Upper lobe of left lung (tissue), 6 donors: ENCODE results near the gene FCER1G. TPM values are rescaled to one million over a fixed set of nuclear protein-coding genes. Genes with fewer than 3 reads are reported as not detected.

Experiments
- ATAC-seq, 2 donors: fragments of 200-7000 bp; cut with Tn5 transposase; one replicate each; pipeline ENCODE4 v1.9.1; 2022; ENCODE audit warnings: mild to moderate bottlenecking in 2 of 2, moderate library complexity in 2 of 2; ENCODE audit not compliant: low FRiP score in 2 of 2
- DNase-seq, 2 donors: peaks; one replicate each; pipeline ENCODE4 v3.0.0-alpha.2; 2019 to 2020
- H3K27ac ChIP-seq, 4 donors: fragments of 200-600 bp; sonication (generic); one replicate each; pipeline ENCODE4 v1.5.1; 2016 to 2019
- H3K27me3 ChIP-seq, 4 donors: fragments of 200-600 bp; sonication (generic); one replicate each; pipeline ENCODE4 v1.5.1; 2017 to 2019
- H3K36me3 ChIP-seq, 4 donors: fragments of 200-600 bp; sonication (generic); one replicate each; pipeline ENCODE4 v1.5.1; 2016 to 2019
- H3K4me1 ChIP-seq, 4 donors: fragments of 200-600 bp; sonication (generic); one replicate each; pipeline ENCODE4 v1.5.1; 2018 to 2019
- H3K4me3 ChIP-seq, 4 donors: fragments of 200-600 bp; sonication (generic); one replicate each; pipeline ENCODE4 v1.5.1; 2017 to 2019; ENCODE audit warnings: mild to moderate bottlenecking in 2 of 4, moderate library complexity in 1 of 4
- H3K9me3 ChIP-seq, 4 donors: fragments of 200-600 bp; sonication (generic); one replicate each; pipeline ENCODE4 v1.5.1; 2018 to 2019
- CTCF ChIP-seq, 6 experiments: fragments of 450-650 bp in 4 of 6; fragments of 200-600 bp in 2 of 6; sonication (generic) in 2 of 6; IDR thresholded peaks; one replicate each; pipeline ENCODE4 v1.5.1; 2016 to 2019; ENCODE audit warnings: antibody characterized with exemption in 6 of 6
- EP300 ChIP-seq, 4 donors: sonication (generic); formaldehyde crosslinking; IDR thresholded peaks; one replicate each; pipeline ENCODE4 v1.5.1; 2017; ENCODE audit warnings: antibody characterized with exemption in 4 of 4, control low read depth in 2 of 4
- POLR2A ChIP-seq, 4 donors: fragments of 450-650 bp; IDR thresholded peaks; one replicate each; pipeline ENCODE4 v1.5.1; 2016 to 2017; ENCODE audit warnings: antibody characterized with exemption in 4 of 4, mild to moderate bottlenecking in 2 of 4
- POLR2AphosphoS5 ChIP-seq, 2 donors: sonication (generic); formaldehyde crosslinking; IDR thresholded peaks; one replicate each; pipeline ENCODE4 v1.5.1; 2017; ENCODE audit warnings: antibody characterized with exemption in 2 of 2
- WGBS, 2 donors: methylation state at CpG; one replicate each; pipeline ENCODE4 v1.1.5; 2017 to 2018; 5-methylcytosine and 5-hydroxymethylcytosine counted together
- total RNA-seq, 6 donors: library from RNA; depleted of rRNA in 4 of 6; stranded (reverse); fragments of >200 nt in 4 of 6; gene quantifications; one replicate each; pipeline versions ENCODE4 v1.1.0 to v1.2.1, GENCODE V29; 2016 to 2021
- donor health status: DM: no; HTN: no; CAD: no; lungs with moderate emphysema.
- donor health status: DM: no; HTN: yes; CAD: no; lungs with severe emphysema.

The FCER1G gene
- total RNA-seq, 6 donors from 2014 or later: 75.4 to 233 (median 176) TPM

GRCh38 chr1:161175771-161176453, 39.2 kb upstream of the FCER1G start:
- 88 to 91% methylated on average over 10 of the region's 10 CpGs for WGBS, 2 donors
- H3K9me3 ChIP-seq: no peaks in the 10 kb centered on the region
- H3K27ac ChIP-seq: peak overlapping the region; percentile 83 to 94 (median 93)
- no peaks in the 10 kb centered on the region for H3K27me3 ChIP-seq
- ATAC-seq: no peak
- peak overlapping the region in 2 of 4 donors; percentile 64 to 77 for H3K4me3 ChIP-seq
- no peak for DNase-seq
- peaks cover 22 to 50% (median 38%) of the 10 kb centered on the region in 4 donors for H3K36me3 ChIP-seq
- peaks cover 19 to 29% (median 24%) of the 10 kb centered on the region in 4 donors for H3K4me1 ChIP-seq
- TF ChIP-seq POLR2AphosphoS5 (IDR thresholded peaks at IDR 0.05) (no peak), EP300 (IDR thresholded peaks at IDR 0.05) (no peak), CTCF (IDR thresholded peaks at IDR 0.05) (no peak), POLR2A (IDR thresholded peaks at IDR 0.05) (no peak)

- Histone ChIP-seq H3K4me3 (peak overlapping the region; percentile 39 to 77 (median 64)), H3K27ac (peak overlapping the region; percentile 83 to 94 (median 93)), H3K4me1 (peaks cover 19 to 29% (median 24%) of the 10 kb centered on the region in 4 donors), H3K36me3 (peaks cover 20 to 44% (median 31%) of the 10 kb centered on the region in 4 donors), H3K9me3 (no peaks in the 10 kb centered on the region), H3K27me3 (no peaks in the 10 kb centered on the region)
- DNase-seq (no peak), ATAC-seq (peak; percentile 5 to 44)
- TF ChIP-seq POLR2A (IDR thresholded peaks at IDR 0.05): no peak
- TF ChIP-seq EP300 (IDR thresholded peaks at IDR 0.05): no peak
- TF ChIP-seq CTCF (IDR thresholded peaks at IDR 0.05): no peak
- TF ChIP-seq POLR2AphosphoS5 (IDR thresholded peaks at IDR 0.05): no peak
- 23 to 28% methylated on average over 11 to 17 of the region's 17 CpGs for WGBS, 2 donors
These were observed 38.5 kb upstream of the FCER1G start for GRCh38 chr1:161176468-161177111.

GRCh38 chr1:161177112-161177935, 37.8 kb upstream of the FCER1G start, which contains the start of gene B4GALT3:
B4GALT3 (minus strand) TSS chr1:161177507; CDS start chr1:161176060, 1,447 bp downstream.
- WGBS, 2 donors: 5 to 12% methylated on average over 20 to 44 of the region's 50 CpGs
- TF ChIP-seq EP300 (IDR thresholded peaks at IDR 0.05) (peak in 1 of 4 donors; percentile 7), POLR2A (IDR thresholded peaks at IDR 0.05) (peak in 2 of 4 donors; percentile 54 to 84), POLR2AphosphoS5 (IDR thresholded peaks at IDR 0.05) (peak; percentile 88 to 92), CTCF (IDR thresholded peaks at IDR 0.05) (peak in 2 of 6 experiments; percentile 12 to 21)
- Histone ChIP-seq H3K27ac (peak within 1 kb of the TSS; percentile 83 to 94 (median 93)), H3K4me3 (peak within 1 kb of the TSS; percentile 39 to 77 (median 64)), H3K27me3 (no peaks in the 10 kb centered on the region), H3K9me3 (no peaks in the 10 kb centered on the region), H3K36me3 (peaks cover 12 to 36% (median 25%) of the 10 kb centered on the region in 4 donors), H3K4me1 (peaks cover 19 to 29% (median 24%) of the 10 kb centered on the region in 4 donors)
- peak; percentile 90 to 100 for DNase-seq
- peak; percentile 96 to 99 for ATAC-seq

GRCh38 chr1:161177936-161178244, 37.2 kb upstream of the FCER1G start:
- DNase-seq: no peak
- Histone ChIP-seq H3K27ac (peak overlapping the region; percentile 83 to 94 (median 93)), H3K4me1 (peaks cover 19 to 24% (median 24%) of the 10 kb centered on the region in 4 donors), H3K36me3 (peaks cover 11 to 31% (median 20%) of the 10 kb centered on the region in 4 donors), H3K27me3 (no peaks in the 10 kb centered on the region), H3K9me3 (no peaks in the 10 kb centered on the region), H3K4me3 (peak overlapping the region in 3 of 4 donors; percentile 64 to 77 (median 65))
- no peak for TF ChIP-seq POLR2AphosphoS5 (IDR thresholded peaks at IDR 0.05)
- no peak for TF ChIP-seq CTCF (IDR thresholded peaks at IDR 0.05)
- TF ChIP-seq POLR2A (IDR thresholded peaks at IDR 0.05): no peak
- TF ChIP-seq EP300 (IDR thresholded peaks at IDR 0.05): no peak
- 61 to 65% methylated on average over 9 of the region's 9 CpGs for WGBS, 2 donors
- no peak for ATAC-seq
